Measurements from ENCODE around the gene MRPL11.

Gene MRPL11

DNA sequence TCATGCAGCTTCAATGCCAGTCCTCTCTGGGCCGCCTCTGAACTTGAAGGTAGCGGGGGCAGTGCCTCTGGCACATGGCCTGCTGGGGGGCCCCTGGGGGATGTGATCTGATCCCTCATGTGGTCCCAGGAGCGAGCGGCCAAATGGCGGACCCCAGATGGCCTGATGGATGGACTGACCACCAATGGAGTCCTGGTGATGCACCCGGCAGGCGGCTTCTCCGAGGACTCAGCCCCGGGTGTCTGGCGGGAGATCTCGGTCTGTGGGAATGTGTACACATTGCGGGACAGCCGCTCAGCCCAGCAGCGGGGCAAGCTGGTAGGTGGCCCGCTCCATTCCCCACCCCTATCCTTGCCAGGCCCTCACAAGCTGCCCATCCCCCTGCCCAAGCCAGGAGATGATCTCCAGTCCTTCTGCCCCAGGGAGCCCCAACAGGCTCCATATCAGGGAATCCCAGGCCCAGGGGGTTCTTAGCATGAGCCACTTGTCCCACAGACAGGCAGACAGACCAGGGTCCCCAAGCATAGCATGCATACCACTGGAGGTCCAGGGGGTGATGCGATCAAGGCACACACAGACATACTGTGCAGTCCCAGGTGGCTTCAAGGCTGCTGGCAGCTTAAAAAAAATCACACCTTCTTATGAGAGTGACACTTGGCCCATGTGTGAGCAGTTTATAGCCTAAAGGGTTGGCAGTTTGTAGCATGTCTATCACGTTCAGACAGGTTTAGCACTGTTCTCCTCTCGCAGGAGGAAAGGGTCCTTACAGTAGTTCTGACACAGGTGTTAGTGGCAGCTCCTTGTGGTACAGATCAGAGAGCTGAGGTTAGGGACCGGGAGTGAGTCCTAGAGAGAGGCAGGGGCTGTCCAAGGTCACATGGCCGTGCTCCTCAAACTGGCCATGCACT, 35.2 kb upstream of the MRPL11 start:
- Histone ChIP-seq H3K27ac (no peak overlapping the region), H3K4me3 (ENCODE audit: low read depth, low read length) (no peak overlapping the region), H3K27me3 (replicated peaks) (no peaks in the 10 kb centered on the region), H3K36me3 (replicated peaks) (peaks cover 7% of the 10 kb centered on the region)
- no peak for TF ChIP-seq CTCF (IDR thresholded peaks at IDR 0.05; ENCODE audit: low read depth, low read length, missing control alignments)
- in situ Hi-C loops (cut with HindIII; ENCODE audit: low pct_ligation_motif_present, low sequenced_read_pairs), result no loop called here
- DNase-seq, result no peak

- TF ChIP-seq CTCF (IDR thresholded peaks at IDR 0.05; ENCODE audit: low read depth, low read length, missing control alignments), result no peak
- Histone ChIP-seq H3K4me3 (ENCODE audit: low read depth, low read length) (no peak overlapping the region), H3K36me3 (replicated peaks) (peaks cover 7% of the 10 kb centered on the region), H3K27me3 (replicated peaks) (no peaks in the 10 kb centered on the region), H3K27ac (no peak overlapping the region)
- in situ Hi-C loops (cut with HindIII; ENCODE audit: low pct_ligation_motif_present, low sequenced_read_pairs), result no loop called here
- DNase-seq, result no peak
Observed at GRCh38 chr11:66473167-66473566, 34.5 kb upstream of the MRPL11 start.

GRCh38 chr11:66472054-66472453, 33.4 kb upstream of the MRPL11 start:
- no peak overlapping the region for H3K4me3 ChIP-seq (ENCODE audit: low read depth, low read length)
- peaks cover 7% of the 10 kb centered on the region for H3K36me3 ChIP-seq (replicated peaks)
- no peaks in the 10 kb centered on the region for H3K27me3 ChIP-seq (replicated peaks)
- DNase-seq, result no peak
- H3K27ac ChIP-seq, result no peak overlapping the region
- no peak for TF ChIP-seq CTCF (IDR thresholded peaks at IDR 0.05; ENCODE audit: low read depth, low read length, missing control alignments)
- in situ Hi-C loops (cut with HindIII; ENCODE audit: low pct_ligation_motif_present, low sequenced_read_pairs), result no loop called here

GRCh38 chr11:66471142-66471541, 32.5 kb upstream of the MRPL11 start:
- Histone ChIP-seq H3K27me3 (replicated peaks) (no peaks in the 10 kb centered on the region), H3K27ac (no peak overlapping the region), H3K4me3 (ENCODE audit: low read depth, low read length) (no peak overlapping the region), H3K36me3 (replicated peaks) (peaks cover 7% of the 10 kb centered on the region)
- in situ Hi-C loops (cut with HindIII; ENCODE audit: low pct_ligation_motif_present, low sequenced_read_pairs), result no loop called here
- DNase-seq, result no peak
- TF ChIP-seq CTCF (IDR thresholded peaks at IDR 0.05; ENCODE audit: low read depth, low read length, missing control alignments), result no peak

DNA sequence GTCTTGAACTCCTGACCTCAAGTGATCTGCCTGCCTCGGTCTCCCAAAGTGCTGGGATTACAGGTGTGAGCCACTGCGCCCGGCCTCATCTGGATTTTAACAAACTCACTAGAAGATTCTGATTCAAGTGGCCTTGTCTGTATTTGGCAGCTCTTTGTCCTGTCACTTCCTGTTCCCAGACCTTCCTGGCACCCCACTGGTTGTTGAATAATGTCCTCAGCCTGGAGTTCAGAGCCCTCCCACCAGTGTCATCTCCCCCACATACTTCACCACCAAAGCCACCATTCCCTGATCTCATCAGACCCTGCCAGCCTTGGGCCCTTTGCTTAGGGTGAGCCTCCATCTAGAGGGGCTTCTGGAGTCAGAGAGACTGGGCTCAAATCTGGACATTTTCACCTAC, 31.4 kb upstream of the MRPL11 start:
- in situ Hi-C loops (cut with HindIII; ENCODE audit: low pct_ligation_motif_present, low sequenced_read_pairs), result no loop called here
- Histone ChIP-seq H3K27ac (no peak overlapping the region), H3K27me3 (replicated peaks) (no peaks in the 10 kb centered on the region), H3K36me3 (replicated peaks) (peaks cover 7% of the 10 kb centered on the region), H3K4me3 (ENCODE audit: low read depth, low read length) (no peak overlapping the region)
- no peak for DNase-seq
- no peak for TF ChIP-seq CTCF (IDR thresholded peaks at IDR 0.05; ENCODE audit: low read depth, low read length, missing control alignments)

Measured in brain microvascular endothelial cell (primary cell).